Measurements from ENCODE around the gene PHTF2.
"Not testable (repeated sequence)": the region's sequence is repeated elsewhere in the genome, so short reads cannot be mapped to it uniquely, and the experiment has no call there.

Gene PHTF2

DNA sequence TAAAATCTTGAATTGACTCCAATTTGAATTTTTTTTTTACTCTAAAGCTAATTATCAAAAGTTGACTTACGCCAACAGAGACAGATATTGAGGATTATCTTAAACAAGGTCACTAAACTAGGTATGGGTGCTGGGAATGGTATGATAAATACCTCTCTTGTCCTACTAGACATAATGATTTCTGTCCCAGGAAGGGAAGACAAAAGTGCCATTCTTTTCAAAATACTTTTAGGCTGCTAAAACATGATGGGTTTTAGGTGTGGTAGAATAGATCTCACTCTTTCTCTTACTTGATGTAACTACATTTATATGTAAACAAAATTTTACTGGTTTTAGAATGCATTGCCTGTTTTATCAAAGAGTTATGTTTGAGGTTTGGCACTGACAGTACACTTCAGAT, 15.5 kb upstream of the PHTF2 start (continued):
- no peak for TF ChIP-seq ZNF146 (tag by site-specific recombination; IDR thresholded peaks at IDR 0.05)
- TF ChIP-seq, protein P1, sequence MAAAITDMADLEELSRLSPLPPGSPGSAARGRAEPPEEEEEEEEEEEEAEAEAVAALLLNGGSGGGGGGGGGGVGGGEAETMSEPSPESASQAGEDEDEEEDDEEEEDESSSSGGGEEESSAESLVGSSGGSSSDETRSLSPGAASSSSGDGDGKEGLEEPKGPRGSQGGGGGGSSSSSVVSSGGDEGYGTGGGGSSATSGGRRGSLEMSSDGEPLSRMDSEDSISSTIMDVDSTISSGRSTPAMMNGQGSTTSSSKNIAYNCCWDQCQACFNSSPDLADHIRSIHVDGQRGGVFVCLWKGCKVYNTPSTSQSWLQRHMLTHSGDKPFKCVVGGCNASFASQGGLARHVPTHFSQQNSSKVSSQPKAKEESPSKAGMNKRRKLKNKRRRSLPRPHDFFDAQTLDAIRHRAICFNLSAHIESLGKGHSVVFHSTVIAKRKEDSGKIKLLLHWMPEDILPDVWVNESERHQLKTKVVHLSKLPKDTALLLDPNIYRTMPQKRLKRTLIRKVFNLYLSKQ (tag by site-specific recombination; IDR thresholded peaks at IDR 0.05; ENCODE audit: borderline replicate concordance), result no peak
- no peak for TF ChIP-seq ZNF175 (tag by site-specific recombination; IDR thresholded peaks at IDR 0.05)

DNA sequence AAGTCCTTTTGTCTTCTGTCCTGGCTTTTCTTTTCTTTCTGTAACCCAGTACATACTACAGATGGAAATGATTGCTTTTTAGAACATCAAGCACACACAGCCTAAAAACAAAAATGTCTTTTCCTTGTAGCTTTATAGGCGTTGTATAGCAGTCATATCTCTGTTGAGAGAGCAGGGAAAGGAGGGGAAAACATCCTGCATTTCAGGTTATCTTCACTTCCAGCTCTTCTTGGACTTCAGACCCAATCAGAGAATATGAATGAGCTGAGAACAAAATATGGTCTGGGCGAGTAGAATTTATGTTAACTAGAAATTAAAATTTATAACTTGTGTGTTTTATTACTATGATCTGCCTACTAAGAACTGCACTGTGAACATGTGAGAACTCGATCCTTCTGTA, 15.0 kb upstream of the PHTF2 start:
- Histone ChIP-seq H3K36me3 (ENCODE audit: control insufficient read depth in 2 of 2, insufficient read depth in 1 of 2, low read length in 2 of 2) (peaks cover 10 to 15% of the 10 kb centered on the region in 2 experiments), H3K9me3 (ENCODE audit: control insufficient read depth, insufficient read depth, low read depth, low read length) (no peaks in the 10 kb centered on the region), H3K27ac (ENCODE audit: extremely low read depth, low read depth, low read length) (no peak overlapping the region), H3K4me3 (ENCODE audit: low read depth, low read length) (no peak overlapping the region), H3K4me1 (ENCODE audit: control insufficient read depth, insufficient read depth, low read length) (peaks cover 5% of the 10 kb centered on the region; the same call in 1 of the 2 replicates)
- TF ChIP-seq ZNF121 (tag by site-specific recombination; IDR thresholded peaks at IDR 0.05) (no peak), ZNF629 (tag by site-specific recombination; IDR thresholded peaks at IDR 0.05) (no peak), ZNF175 (tag by site-specific recombination; IDR thresholded peaks at IDR 0.05) (no peak), ZBTB21 (tag by site-specific recombination; IDR thresholded peaks at IDR 0.05) (no peak), ZNF248 (tag by site-specific recombination; IDR thresholded peaks at IDR 0.05) (no peak), ZFP37 (tag by site-specific recombination; IDR thresholded peaks at IDR 0.05) (no peak), ZNF132 (tag by site-specific recombination; IDR thresholded peaks at IDR 0.05; ENCODE audit: borderline replicate concordance) (no peak), BCL11B (tag by site-specific recombination; IDR thresholded peaks at IDR 0.05; ENCODE audit: low read depth) (no peak), ZIC2 (tag by site-specific recombination; IDR thresholded peaks at IDR 0.05) (no peak), ZNF239 (tag by site-specific recombination; IDR thresholded peaks at IDR 0.05) (no peak)
- ChIA-PET CTCF (interaction anchor here (0.6 to 0.9 kb wide), 2 partner anchors 14 to 91 kb away, joined by 3 read pairs; no protein-coding TSS in a partner anchor), POLR2A (interaction anchor here (0.6 kb wide), 2 partner anchors 61 to 460 kb away, joined by 5 to 6 read pairs; no protein-coding TSS in a partner anchor)

DNA sequence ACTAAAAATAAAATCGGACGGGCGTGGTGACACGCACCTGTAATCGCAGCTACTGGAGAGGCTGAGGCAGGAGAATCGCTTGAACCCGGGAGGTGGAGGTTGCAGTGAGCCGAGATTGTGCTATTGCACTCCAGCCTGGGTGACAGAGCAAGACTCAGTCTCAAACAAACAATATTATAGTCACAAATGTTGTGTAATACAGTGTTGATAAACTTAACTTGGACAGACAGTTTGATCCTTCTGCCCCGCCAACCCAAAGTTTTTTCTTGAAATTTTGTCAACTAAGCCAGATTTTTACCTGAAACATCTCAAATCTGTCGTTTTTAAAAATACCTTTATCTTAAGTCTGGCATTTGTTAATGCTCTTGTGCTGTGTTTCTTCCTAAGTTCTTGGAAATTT, 14.1 kb upstream of the PHTF2 start:
- H3K9me3 ChIP-seq (ENCODE audit: control insufficient read depth, insufficient read depth, low read depth, low read length); H3K27ac ChIP-seq (ENCODE audit: extremely low read depth, low read depth, low read length); CTCF ChIA-PET; H3K4me1 ChIP-seq (ENCODE audit: control insufficient read depth, insufficient read depth, low read length); H3K4me3 ChIP-seq (ENCODE audit: low read depth, low read length); POLR2A ChIA-PET: not testable (repeated sequence)
- H3K36me3 ChIP-seq (ENCODE audit: control insufficient read depth in 2 of 2, insufficient read depth in 1 of 2, low read length in 2 of 2), result peaks cover 10 to 11% of the 10 kb centered on the region in 2 experiments; a peak in 2 of 3 replicates

DNA sequence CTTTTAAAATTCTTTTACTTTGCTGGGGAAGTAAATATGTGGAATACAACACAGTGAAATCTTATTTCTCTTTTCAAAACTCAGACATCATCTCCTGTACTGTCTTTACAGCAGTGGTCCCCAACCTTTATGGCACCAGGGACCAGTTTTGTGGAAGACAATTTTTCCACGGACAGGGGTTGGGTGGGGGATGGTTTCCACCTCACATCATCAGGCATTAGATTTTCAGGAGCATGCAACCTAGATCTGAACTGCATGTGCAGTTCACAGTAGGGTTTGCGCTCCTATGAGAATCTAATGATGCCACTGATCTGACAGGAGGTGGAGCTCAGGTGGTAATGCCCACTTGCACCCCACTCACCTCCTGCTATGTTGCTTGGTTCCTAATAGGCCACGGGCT, 12.6 kb upstream of the PHTF2 start:
- Histone ChIP-seq H3K4me3 (ENCODE audit: low read depth, low read length) (no peak overlapping the region), H3K36me3 (ENCODE audit: control insufficient read depth in 2 of 2, insufficient read depth in 1 of 2, low read length in 2 of 2) (peaks cover 6 to 8% of the 10 kb centered on the region in 2 experiments; a peak in 2 of 3 replicates), H3K4me1 (ENCODE audit: control insufficient read depth, insufficient read depth, low read length) (peaks cover 3% of the 10 kb centered on the region), H3K27ac (ENCODE audit: extremely low read depth, low read depth, low read length) (no peak overlapping the region), H3K9me3 (ENCODE audit: control insufficient read depth, insufficient read depth, low read depth, low read length) (no peaks in the 10 kb centered on the region)
- CTCF ChIA-PET, result no interaction called here
- no peak for TF ChIP-seq ZNF701 (tag by site-specific recombination; IDR thresholded peaks at IDR 0.05)
- TF ChIP-seq ZNF138 (tag by site-specific recombination; IDR thresholded peaks at IDR 0.05; ENCODE audit: borderline replicate concordance), result no peak
- no peak for TF ChIP-seq ZNF391 (tag by site-specific recombination; IDR thresholded peaks at IDR 0.05; ENCODE audit: borderline replicate concordance, low read depth)
- no peak for TF ChIP-seq ZNF211 (tag by site-specific recombination; IDR thresholded peaks at IDR 0.05; ENCODE audit: low read depth)
- POLR2A ChIA-PET, result no interaction called here

DNA sequence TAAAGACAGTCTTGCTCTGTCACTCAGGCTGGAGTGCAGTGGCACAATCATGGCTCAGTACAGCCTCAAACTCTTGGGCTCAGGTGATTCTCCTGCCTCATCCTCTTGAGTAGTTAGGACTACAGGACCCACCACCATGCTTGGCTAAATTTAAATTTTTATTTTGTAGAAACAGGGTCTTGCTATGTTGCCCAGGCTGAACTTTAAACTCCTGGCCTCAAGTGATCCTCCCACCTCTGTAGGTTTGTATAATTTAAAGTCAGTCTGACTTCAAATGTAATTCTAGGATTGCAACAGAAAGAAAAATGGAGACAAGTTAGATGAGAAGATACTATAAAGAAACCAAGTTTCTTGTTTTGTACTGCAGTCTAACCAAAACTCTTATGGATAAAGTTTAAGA, 11.8 kb upstream of the PHTF2 start:
- Histone ChIP-seq H3K4me1 (ENCODE audit: control insufficient read depth, insufficient read depth, low read length) (peaks cover 10% of the 10 kb centered on the region), H3K27ac (ENCODE audit: extremely low read depth, low read depth, low read length) (no peak overlapping the region), H3K9me3 (ENCODE audit: control insufficient read depth, insufficient read depth, low read depth, low read length) (no peaks in the 10 kb centered on the region), H3K4me3 (ENCODE audit: low read depth, low read length) (no peak overlapping the region), H3K36me3 (ENCODE audit: control insufficient read depth in 2 of 2, insufficient read depth in 1 of 2, low read length in 2 of 2) (peaks cover 6 to 7% of the 10 kb centered on the region in 2 experiments; a peak in 2 of 3 replicates)
- TF ChIP-seq ZNF585B (tag by site-specific recombination; IDR thresholded peaks at IDR 0.05) (no peak), ZNF19 (tag by site-specific recombination; IDR thresholded peaks at IDR 0.05; ENCODE audit: low read depth) (no peak), ZNF664 (tag by site-specific recombination; IDR thresholded peaks at IDR 0.05) (0 out of 2 replicates have a peak, but pooled peaks have one; percentile 35)
- ChIA-PET CTCF (no interaction called here), POLR2A (no interaction called here)
